ENCODE data around the gene IL1RAPL1.

GRCh38 chrX:29876733-29877132 is 1289.5 kb downstream of the IL1RAPL1 start:
- TF ChIP-seq RAD21 (conservative IDR thresholded peaks at IDR 0.05): no peak
- TF ChIP-seq CTCF (IDR thresholded peaks at IDR 0.05; ENCODE audit: poor library complexity, severe bottlenecking): no peak
- TF ChIP-seq EZH2 (IDR thresholded peaks at IDR 0.05; ENCODE audit: borderline replicate concordance, insufficient read depth, low read length, poor library complexity, severe bottlenecking): no peak
- no peak for TF ChIP-seq SMC3 (conservative IDR thresholded peaks at IDR 0.05; ENCODE audit: poor library complexity)
- TF ChIP-seq POLR2AphosphoS5 (IDR thresholded peaks at IDR 0.05): no peak
- TF ChIP-seq EP300 (conservative IDR thresholded peaks at IDR 0.05; ENCODE audit: poor library complexity, severe bottlenecking): no peak
- no peak for TF ChIP-seq TAF1 (IDR thresholded peaks at IDR 0.05; ENCODE audit: low read depth)
- no peak for TF ChIP-seq REST (IDR thresholded peaks at IDR 0.05; ENCODE audit: borderline replicate concordance)
